DND-41 (cell line): ENCODE data around the gene YRDC.

Experiments used
- CTCF ChIP-seq: IDR thresholded peaks from 2 replicates; pipeline ENCODE4 v1.5.1; 2012; ENCODE audit warnings: borderline replicate concordance, low read length, moderate library complexity, mild to moderate bottlenecking; ENCODE audit not compliant: poor library complexity, severe bottlenecking; ENCODE audit errors: extremely low read depth
- EZH2 ChIP-seq: IDR thresholded peaks from 3 replicates; pipeline ENCODE4 v1.6.1; 2012; ENCODE audit warnings: borderline replicate concordance, low read depth, mild to moderate bottlenecking, moderate library complexity, low read length, inconsistent platforms; ENCODE audit not compliant: severe bottlenecking

- no peak for TF ChIP-seq CTCF
- no peak for TF ChIP-seq EZH2
These were observed 37.1 kb upstream of the YRDC start for GRCh38 chr1:37845049-37845646.
